Muscle of leg (tissue), 11 donors: ENCODE data around the gene CD83. TPM values are rescaled to one million over a fixed set of nuclear protein-coding genes. Genes with fewer than 3 reads are reported as not detected.

Experiments used
- DNase-seq: peaks from one replicate; pipeline ENCODE4 v3.0.0; 2013
- H3K27ac ChIP-seq: one replicate; pipeline ENCODE4 v1.5.1; 2013; ENCODE audit warnings: mild to moderate bottlenecking, low read length, control low read depth
- H3K27me3 ChIP-seq: one replicate; pipeline ENCODE4 v1.6.1; 2013; ENCODE audit warnings: low read length; ENCODE audit not compliant: control insufficient read depth, insufficient read depth
- H3K36me3 ChIP-seq: one replicate; pipeline ENCODE4 v1.6.1; 2013; ENCODE audit warnings: low read length; ENCODE audit not compliant: control insufficient read depth, insufficient read depth
- H3K4me1 ChIP-seq: one replicate; pipeline ENCODE4 v1.6.1; 2013; ENCODE audit warnings: low read length; ENCODE audit not compliant: control insufficient read depth, insufficient read depth
- H3K4me3 ChIP-seq: one replicate; pipeline ENCODE4 v1.5.1; 2013; ENCODE audit warnings: low read length, control low read depth
- H3K9me3 ChIP-seq: replicated peaks from 2 replicates; pipeline ENCODE4 v1.6.1; 2013; ENCODE audit warnings: low read depth, low read length; ENCODE audit not compliant: control insufficient read depth
- WGBS: methylation state at CpG from one replicate; pipeline ENCODE4 v1.1.5; 2013; ENCODE audit warnings: missing lambda C conversion rate; ENCODE audit not compliant: insufficient coverage; 5-methylcytosine and 5-hydroxymethylcytosine counted together
- polyA plus RNA-seq, 8 donors: library from polyadenylated mRNA; unstranded; fragments of 120-200 nt; gene quantifications; one replicate each; pipeline versions ENCODE4 v1.2.1 to v1.2.3, GENCODE V29; 2013; ENCODE audit warnings: inconsistent platforms in 1 of 8, low replicate concordance in 1 of 8; ENCODE audit not compliant: insufficient read length in 8 of 8, insufficient read depth in 1 of 8
- total RNA-seq: library from RNA; stranded (reverse); fragments of 120-200 nt; gene quantifications from one replicate; pipeline ENCODE4 v1.2.4, GENCODE V29; 2013

CD83 gene
- total and polyA plus RNA-seq, 9 donors = 8.5 to 15.4 (median 10.1) TPM

DNA sequence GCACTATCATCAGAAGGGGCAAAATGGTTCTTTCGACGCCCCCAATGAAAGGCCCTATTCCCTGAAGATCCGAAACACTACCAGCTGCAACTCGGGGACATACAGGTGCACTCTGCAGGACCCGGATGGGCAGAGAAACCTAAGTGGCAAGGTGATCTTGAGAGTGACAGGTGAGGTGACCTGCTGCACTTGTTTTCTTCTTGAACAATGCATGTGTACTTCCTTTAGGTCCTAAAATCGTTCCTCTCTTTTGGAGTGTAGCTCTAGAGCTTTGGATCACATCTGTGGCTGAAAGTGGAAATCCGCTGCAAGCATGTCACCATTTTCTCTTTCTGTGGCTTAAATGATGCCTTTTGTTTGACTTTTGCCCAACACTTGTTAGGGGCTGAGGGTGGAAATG is 14.0 kb downstream of the CD83 start:
- Histone ChIP-seq H3K4me3 (no peak overlapping the region), H3K9me3 (no peaks in the 10 kb centered on the region), H3K27ac (no peak overlapping the region), H3K36me3 (peaks cover 22% of the 10 kb centered on the region), H3K4me1 (peaks cover 16% of the 10 kb centered on the region), H3K27me3 (no peaks in the 10 kb centered on the region)
- 92% methylated on average over 6 of the region's 7 CpGs for WGBS
- no peak for DNase-seq

- no peak overlapping the region for H3K4me3 ChIP-seq
- H3K27ac ChIP-seq = no peak overlapping the region
- peaks cover 22% of the 10 kb centered on the region for H3K36me3 ChIP-seq
- H3K9me3 ChIP-seq = no peaks in the 10 kb centered on the region
- no peaks in the 10 kb centered on the region for H3K27me3 ChIP-seq
- WGBS = 99% methylated on average over 7 of the region's 10 CpGs
- no peak for DNase-seq
- H3K4me1 ChIP-seq = peaks cover 16% of the 10 kb centered on the region
These were observed 14.8 kb downstream of the CD83 start for GRCh38 chr6:14132244-14132920.

GRCh38 chr6:14132921-14133275 is 15.3 kb downstream of the CD83 start:
- 93% methylated on average over 2 of the region's 4 CpGs for WGBS
- H3K27me3 ChIP-seq = no peaks in the 10 kb centered on the region
- no peak overlapping the region for H3K4me3 ChIP-seq
- H3K27ac ChIP-seq = no peak overlapping the region
- peaks cover 16% of the 10 kb centered on the region for H3K4me1 ChIP-seq
- DNase-seq = no peak
- H3K36me3 ChIP-seq = peaks cover 22% of the 10 kb centered on the region
- no peaks in the 10 kb centered on the region for H3K9me3 ChIP-seq

DNA sequence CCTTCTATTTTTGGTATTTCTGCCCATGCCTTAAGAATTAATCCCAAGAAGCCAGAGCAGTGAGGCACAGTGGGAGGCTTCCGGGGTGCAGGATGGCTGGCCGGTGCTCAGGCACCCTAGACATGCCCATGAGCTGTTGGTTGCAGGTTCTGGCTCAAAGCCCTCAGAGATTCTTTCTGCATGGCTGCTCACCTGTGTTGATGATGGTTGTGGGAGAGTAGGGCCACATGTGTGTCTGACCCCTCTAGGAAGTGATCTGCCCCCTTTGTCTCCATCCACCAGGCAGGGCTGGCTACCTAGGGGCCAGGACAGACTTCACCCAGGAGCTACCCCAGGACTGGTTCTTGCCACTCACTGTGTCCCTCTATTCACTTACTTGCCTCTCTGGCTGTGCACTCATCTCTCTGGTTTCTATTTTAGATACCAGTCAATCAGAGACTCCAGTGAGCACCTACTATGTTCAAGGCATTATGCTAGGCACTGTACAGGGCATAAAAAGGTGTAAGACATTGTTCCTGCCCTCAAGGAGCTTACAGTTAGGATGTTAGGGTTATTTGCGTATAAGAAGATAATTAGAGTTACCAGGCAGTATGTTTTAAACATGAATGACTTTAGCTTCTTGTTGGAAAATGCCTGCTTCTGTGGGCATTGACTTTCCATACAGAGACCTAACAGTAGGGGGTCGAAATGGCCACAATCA is 16.8 kb downstream of the CD83 start:
- no peak for DNase-seq
- Histone ChIP-seq H3K27ac (no peak overlapping the region), H3K4me1 (peaks cover 9% of the 10 kb centered on the region), H3K9me3 (no peaks in the 10 kb centered on the region), H3K27me3 (no peaks in the 10 kb centered on the region), H3K4me3 (no peak overlapping the region), H3K36me3 (peaks cover 22% of the 10 kb centered on the region)
- WGBS = 100% methylated on average over 1 of the region's 4 CpGs

DNA sequence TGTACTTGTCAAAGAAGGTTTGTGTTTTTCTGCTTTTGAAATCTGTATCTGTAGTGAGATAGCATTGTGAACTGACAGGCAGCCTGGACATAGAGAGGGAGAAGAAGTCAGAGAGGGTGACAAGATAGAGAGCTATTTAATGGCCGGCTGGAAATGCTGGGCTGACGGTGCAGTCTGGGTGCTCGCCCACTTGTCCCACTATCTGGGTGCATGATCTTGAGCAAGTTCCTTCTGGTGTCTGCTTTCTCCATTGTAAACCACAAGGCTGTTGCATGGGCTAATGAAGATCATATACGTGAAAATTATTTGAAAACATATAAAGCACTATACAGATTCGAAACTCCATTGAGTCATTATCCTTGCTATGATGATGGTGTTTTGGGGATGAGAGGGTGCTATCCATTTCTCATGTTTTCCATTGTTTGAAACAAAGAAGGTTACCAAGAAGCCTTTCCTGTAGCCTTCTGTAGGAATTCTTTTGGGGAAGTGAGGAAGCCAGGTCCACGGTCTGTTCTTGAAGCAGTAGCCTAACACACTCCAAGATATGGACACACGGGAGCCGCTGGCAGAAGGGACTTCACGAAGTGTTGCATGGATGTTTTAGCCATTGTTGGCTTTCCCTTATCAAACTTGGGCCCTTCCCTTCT is 18.4 kb downstream of the CD83 start:
- peaks cover 22% of the 10 kb centered on the region for H3K36me3 ChIP-seq
- H3K4me3 ChIP-seq = no peak overlapping the region
- no peaks in the 10 kb centered on the region for H3K27me3 ChIP-seq
- H3K4me1 ChIP-seq = peaks cover 3% of the 10 kb centered on the region
- H3K9me3 ChIP-seq = no peaks in the 10 kb centered on the region
- H3K27ac ChIP-seq = no peak overlapping the region
- WGBS = 86% methylated on average over 3 of the region's 9 CpGs
- no peak for DNase-seq

DNA sequence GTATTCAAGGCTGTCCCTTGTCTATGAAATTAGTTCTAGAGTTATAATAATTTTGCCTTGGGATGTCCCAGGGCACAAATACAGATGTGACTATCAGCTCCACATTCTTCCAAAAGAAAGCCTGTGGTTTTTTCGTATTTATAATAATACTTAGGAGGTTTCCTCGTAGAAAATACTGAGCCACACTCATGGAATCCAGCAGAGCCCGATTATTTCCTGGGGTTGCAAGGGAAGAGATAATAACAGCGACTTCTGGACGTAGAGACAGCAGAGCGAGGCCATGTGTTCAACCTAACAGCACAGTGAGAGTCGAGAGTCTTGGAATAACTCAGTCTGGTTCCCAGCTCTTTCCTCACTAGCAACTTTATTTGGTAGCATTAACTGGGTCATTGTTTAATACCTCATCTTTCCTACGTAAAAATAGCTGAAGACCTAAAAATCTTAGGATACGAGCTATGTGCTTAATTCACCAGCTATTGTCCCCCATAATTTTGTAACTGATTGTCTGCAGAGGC is 21.2 kb downstream of the CD83 start:
- no peak overlapping the region for H3K4me3 ChIP-seq
- H3K4me1 ChIP-seq = peaks cover 13% of the 10 kb centered on the region
- no peaks in the 10 kb centered on the region for H3K9me3 ChIP-seq
- H3K36me3 ChIP-seq = peaks cover 19% of the 10 kb centered on the region
- WGBS = 93% methylated on average over 4 of the region's 9 CpGs
- no peak for DNase-seq
- no peak overlapping the region for H3K27ac ChIP-seq
- no peaks in the 10 kb centered on the region for H3K27me3 ChIP-seq

GRCh38 chr6:14141351-14142062 is 23.9 kb downstream of the CD83 start:
- no peak overlapping the region for H3K4me3 ChIP-seq
- H3K9me3 ChIP-seq = no peaks in the 10 kb centered on the region
- H3K27ac ChIP-seq = no peak overlapping the region
- H3K4me1 ChIP-seq = peaks cover 15% of the 10 kb centered on the region
- no peaks in the 10 kb centered on the region for H3K36me3 ChIP-seq
- peaks cover 7% of the 10 kb centered on the region for H3K27me3 ChIP-seq
- no CpG with 5 or more reads among the region's 5 CpGs for WGBS
- no peak for DNase-seq

DNA sequence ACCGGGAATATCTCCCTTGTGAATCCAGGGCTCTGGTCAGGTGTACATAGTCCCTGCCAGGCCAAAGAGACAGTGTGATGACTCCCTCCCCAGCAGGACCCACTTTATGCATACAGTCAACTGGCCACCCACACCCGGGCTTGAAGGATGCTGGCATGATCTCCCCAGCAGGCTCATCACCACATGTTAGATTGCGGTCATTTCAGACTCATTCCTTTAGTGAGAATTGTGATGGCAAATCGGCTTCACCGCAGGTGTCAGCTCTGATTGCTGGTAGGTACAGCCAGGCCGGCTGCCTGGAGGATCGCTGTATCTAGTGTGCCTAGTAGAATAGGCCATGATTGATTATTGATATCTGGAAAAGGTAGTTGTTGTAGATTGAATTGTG is 24.5 kb downstream of the CD83 start:
- no peak for DNase-seq
- H3K4me3 ChIP-seq = no peak overlapping the region
- peaks cover 7% of the 10 kb centered on the region for H3K27me3 ChIP-seq
- no peaks in the 10 kb centered on the region for H3K9me3 ChIP-seq
- H3K4me1 ChIP-seq = peaks cover 17% of the 10 kb centered on the region
- H3K27ac ChIP-seq = no peak overlapping the region
- H3K36me3 ChIP-seq = no peaks in the 10 kb centered on the region
- WGBS = 89% methylated on average over 5 of the region's 7 CpGs

DNA sequence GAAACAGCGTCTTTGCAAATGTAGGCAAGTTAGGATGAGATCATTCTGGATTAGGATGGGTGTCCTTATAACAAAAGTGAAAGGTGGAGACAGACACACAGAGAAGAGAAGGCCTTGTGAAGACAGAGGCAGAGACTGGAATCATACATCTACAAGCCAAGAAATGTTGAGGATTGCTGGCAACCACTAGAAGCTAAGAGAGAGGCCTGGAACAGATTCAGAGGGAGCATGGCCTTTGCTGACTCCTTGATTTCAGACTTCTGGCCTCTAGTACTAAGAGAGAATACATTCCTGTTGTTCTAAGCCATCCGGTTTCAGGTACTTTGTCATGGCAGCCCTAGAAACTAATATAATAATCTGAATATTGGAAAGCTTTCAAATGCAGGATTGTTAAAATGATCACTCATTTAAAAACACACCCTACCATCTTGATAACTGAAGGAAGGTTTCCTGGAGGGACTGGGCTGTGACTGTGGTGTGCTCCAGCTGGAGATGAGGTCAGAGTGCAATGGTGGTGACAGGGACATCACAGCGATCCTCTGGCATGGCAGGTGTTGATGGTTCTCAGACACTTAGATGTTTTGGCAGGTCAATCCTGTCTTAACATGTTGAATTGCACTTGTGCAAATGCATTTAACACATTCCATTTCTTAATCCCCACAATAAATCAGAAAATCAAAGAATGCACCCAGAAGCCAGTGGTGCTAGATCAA is 25.1 kb downstream of the CD83 start:
- no peaks in the 10 kb centered on the region for H3K36me3 ChIP-seq
- no peak overlapping the region for H3K4me3 ChIP-seq
- no peaks in the 10 kb centered on the region for H3K9me3 ChIP-seq
- 67% methylated on average over 1 of the region's 3 CpGs for WGBS
- H3K27me3 ChIP-seq = peaks cover 7% of the 10 kb centered on the region
- DNase-seq = peak; percentile 82
- no peak overlapping the region for H3K27ac ChIP-seq
- H3K4me1 ChIP-seq = peaks cover 17% of the 10 kb centered on the region
